SK-N-SH treated with all-trans-retinoic acid at 6 μM for 48 hours (cell line): ENCODE results near the gene GGACT.

Experiments used
- ATAC-seq: fragments of 200-7000 bp; cut with Tn5 transposase; 3 replicates; pipeline ENCODE4 v1.9.1; 2020; ENCODE audit warnings: mild to moderate bottlenecking, moderate library complexity
- ARNTL ChIP-seq: fragments of 450-650 bp; formaldehyde crosslinking; IDR thresholded peaks from 2 replicates; pipeline ENCODE4 v1.5.0; 2020; ENCODE audit warnings: low read depth, mild to moderate bottlenecking, moderate library complexity, borderline replicate concordance
- BACH2 ChIP-seq: fragments of 250-450 bp; sonication (Bioruptor Pico); IDR thresholded peaks from 2 replicates; pipeline ENCODE4 v1.9.0; 2021; ENCODE audit warnings: mild to moderate bottlenecking, borderline replicate concordance
- CREB5 ChIP-seq: fragments of 250-450 bp; sonication (Bioruptor Pico); IDR thresholded peaks from 2 replicates; pipeline ENCODE4 v1.5.1; 2020; ENCODE audit warnings: low read depth, mild to moderate bottlenecking, moderate library complexity
- CSDC2 ChIP-seq: fragments of 250-450 bp; sonication (Bioruptor Pico); IDR thresholded peaks from 2 replicates; pipeline ENCODE4 v1.5.0; 2020; ENCODE audit warnings: mild to moderate bottlenecking, moderate library complexity
- CSRNP3 ChIP-seq: fragments of 250-450 bp; sonication (Bioruptor Pico); IDR thresholded peaks from 2 replicates; pipeline ENCODE4 v1.5.1; 2021; ENCODE audit warnings: mild to moderate bottlenecking, moderate library complexity
- ESRRG ChIP-seq: fragments of 250-450 bp; sonication (Bioruptor Pico); IDR thresholded peaks from 2 replicates; pipeline ENCODE4 v1.6.1; 2021; ENCODE audit warnings: mild to moderate bottlenecking
- GLIS3 ChIP-seq: fragments of 250-450 bp; sonication (Bioruptor Pico); IDR thresholded peaks from 2 replicates; pipeline ENCODE4 v1.5.0; 2020; ENCODE audit warnings: mild to moderate bottlenecking, moderate library complexity
- ISL1 ChIP-seq: fragments of 250-450 bp; sonication (Bioruptor Pico); IDR thresholded peaks from 2 replicates; pipeline ENCODE4 v2.1.2; 2022; ENCODE audit warnings: mild to moderate bottlenecking, moderate library complexity
- OSR1 ChIP-seq: fragments of 250-450 bp; sonication (Bioruptor Pico); IDR thresholded peaks from 2 replicates; pipeline ENCODE4 v1.8.0; 2022; ENCODE audit warnings: moderate library complexity, mild to moderate bottlenecking, inconsistent platforms
- PPARA ChIP-seq: fragments of 250-450 bp; sonication (Bioruptor Pico); IDR thresholded peaks from 2 replicates; pipeline ENCODE4 v1.5.0; 2020; ENCODE audit warnings: mild to moderate bottlenecking, borderline replicate concordance
- RARB ChIP-seq: fragments of 250-450 bp; sonication (Bioruptor Pico); IDR thresholded peaks from 2 replicates; pipeline ENCODE4 v1.8.0; 2021; ENCODE audit warnings: mild to moderate bottlenecking, moderate library complexity
- SNAI2 ChIP-seq: fragments of 250-450 bp; sonication (Bioruptor Pico); IDR thresholded peaks from 2 replicates; pipeline ENCODE4 v1.5.0; 2020; ENCODE audit warnings: mild to moderate bottlenecking, moderate library complexity
- TCF4 ChIP-seq: fragments of 250-450 bp; sonication (Bioruptor Pico); IDR thresholded peaks from 2 replicates; pipeline ENCODE4 v1.8.0; 2021; ENCODE audit warnings: mild to moderate bottlenecking, moderate library complexity, borderline replicate concordance
- TOX ChIP-seq: fragments of 250-450 bp; sonication (Bioruptor Pico); IDR thresholded peaks from 2 replicates; pipeline ENCODE4 v1.8.0; 2021; ENCODE audit warnings: mild to moderate bottlenecking, moderate library complexity, borderline replicate concordance
- TSHZ2 ChIP-seq: fragments of 250-450 bp; sonication (Bioruptor Pico); IDR thresholded peaks from 2 replicates; pipeline ENCODE4 v1.5.0; 2020; ENCODE audit warnings: mild to moderate bottlenecking, moderate library complexity
- ZC3H10 ChIP-seq: fragments of 250-450 bp; sonication (Bioruptor Pico); IDR thresholded peaks from 2 replicates; pipeline ENCODE4 v1.5.1; 2021; ENCODE audit warnings: mild to moderate bottlenecking, moderate library complexity
- ZFP3 ChIP-seq: fragments of 250-450 bp; sonication (Bioruptor Pico); IDR thresholded peaks from 2 replicates; pipeline ENCODE4 v1.5.0; 2020; ENCODE audit warnings: mild to moderate bottlenecking, moderate library complexity
- ZNF565 ChIP-seq: fragments of 450-650 bp; formaldehyde crosslinking; conservative IDR thresholded peaks from 2 replicates; pipeline ENCODE4 v1.5.0; 2020; ENCODE audit warnings: low read depth, mild to moderate bottlenecking, moderate library complexity
- ZNF70 ChIP-seq: fragments of 450-650 bp; formaldehyde crosslinking; IDR thresholded peaks from 2 replicates; pipeline ENCODE4 v1.5.0; 2020; ENCODE audit warnings: mild to moderate bottlenecking, moderate library complexity
- ZNF8 ChIP-seq: fragments of 450-650 bp; formaldehyde crosslinking; IDR thresholded peaks from 2 replicates; pipeline ENCODE4 v1.5.0; 2020; ENCODE audit warnings: mild to moderate bottlenecking, moderate library complexity

Gene GGACT

GRCh38 chr13:100541897-100542825 is 46.4 kb downstream of the GGACT start (continued):
- TF ChIP-seq TSHZ2 (CRISPR knock-in tag): no peak
- no peak for TF ChIP-seq ESRRG (CRISPR knock-in tag)
- TF ChIP-seq ZC3H10: no peak

GRCh38 chr13:100540621-100541020 is 48.0 kb downstream of the GGACT start:
- ATAC-seq: no peak
- no peak for TF ChIP-seq CREB5 (CRISPR knock-in tag)
- TF ChIP-seq PPARA: no peak
- TF ChIP-seq ISL1 (CRISPR knock-in tag): no peak
- TF ChIP-seq GLIS3: no peak
- no peak for TF ChIP-seq CSDC2 (CRISPR knock-in tag)
- no peak for TF ChIP-seq RARB (CRISPR knock-in tag)
- TF ChIP-seq ZNF70 (CRISPR knock-in tag): no peak
- no peak for TF ChIP-seq ZNF8 (CRISPR knock-in tag)
- no peak for TF ChIP-seq BACH2
- no peak for TF ChIP-seq CSRNP3
- TF ChIP-seq ARNTL: no peak
- TF ChIP-seq, all 23 proteins: peak for 0

- TF ChIP-seq TCF4 (no peak), ARNTL (no peak), CSRNP3 (no peak)
- ATAC-seq: no peak
These were observed 50.6 kb downstream of the GGACT start for GRCh38 chr13:100537951-100538462.

- TF ChIP-seq TOX (CRISPR knock-in tag): no peak
- TF ChIP-seq ZC3H10: no peak
- TF ChIP-seq CREB5 (CRISPR knock-in tag): no peak
- no peak for TF ChIP-seq ZFP3 (CRISPR knock-in tag)
- no peak for TF ChIP-seq SNAI2
- no peak for TF ChIP-seq ESRRG (CRISPR knock-in tag)
- TF ChIP-seq ZNF565 (CRISPR knock-in tag): no peak
- no peak for TF ChIP-seq ZNF8 (CRISPR knock-in tag)
- TF ChIP-seq CSDC2 (CRISPR knock-in tag): no peak
- TF ChIP-seq OSR1 (CRISPR knock-in tag): no peak
- TF ChIP-seq ARNTL: no peak
- no peak for TF ChIP-seq TCF4
- no peak for TF ChIP-seq RARB (CRISPR knock-in tag)
- TF ChIP-seq BACH2: no peak
- TF ChIP-seq PPARA: no peak
- TF ChIP-seq, all 23 proteins: peak for 0
- no peak for ATAC-seq
These were observed 51.1 kb downstream of the GGACT start for GRCh38 chr13:100537486-100537885.
